ENCODE measurements around the gene ATP2B2.

ATP2B2 gene

DNA sequence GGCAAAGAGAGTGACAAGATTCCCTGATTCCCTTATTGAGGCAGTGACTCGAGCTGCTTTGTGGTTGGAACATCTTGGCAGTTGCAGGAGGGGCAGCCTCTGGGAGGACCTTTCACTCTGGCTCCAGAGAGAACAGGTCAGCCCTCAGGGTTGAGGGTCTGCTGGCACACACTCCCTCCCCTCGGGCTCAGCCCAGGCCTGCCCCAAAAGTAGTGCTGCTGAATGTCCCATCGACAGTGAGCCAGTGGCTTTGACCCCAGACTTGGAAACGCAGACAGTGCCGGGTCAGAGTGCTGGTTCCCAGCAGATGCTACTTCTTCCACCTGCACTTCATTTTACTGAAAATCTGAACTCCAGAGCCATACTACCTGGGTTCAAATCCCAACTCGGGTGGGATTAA is 25.6 kb upstream of the ATP2B2 start:
- no peaks in the 10 kb centered on the region for H3K9me3 ChIP-seq (ENCODE audit: insufficient read depth, low read length, severe bottlenecking)
- no peak for ATAC-seq (ENCODE audit: insufficient read depth, low read depth)
- no peak overlapping the region for H2AFZ ChIP-seq (ENCODE audit: low read depth, low read length)
- H4K20me1 ChIP-seq (ENCODE audit: insufficient read depth, low read length), result no peaks in the 10 kb centered on the region
- H3K4me3 ChIP-seq (ENCODE audit: low read depth in 1 of 2, low read length in 2 of 2), result no peak overlapping the region
- H3K79me2 ChIP-seq (ENCODE audit: insufficient read depth, low read length), result no peaks in the 10 kb centered on the region
- DNase-seq, result no peak
- TF ChIP-seq, protein P1, sequence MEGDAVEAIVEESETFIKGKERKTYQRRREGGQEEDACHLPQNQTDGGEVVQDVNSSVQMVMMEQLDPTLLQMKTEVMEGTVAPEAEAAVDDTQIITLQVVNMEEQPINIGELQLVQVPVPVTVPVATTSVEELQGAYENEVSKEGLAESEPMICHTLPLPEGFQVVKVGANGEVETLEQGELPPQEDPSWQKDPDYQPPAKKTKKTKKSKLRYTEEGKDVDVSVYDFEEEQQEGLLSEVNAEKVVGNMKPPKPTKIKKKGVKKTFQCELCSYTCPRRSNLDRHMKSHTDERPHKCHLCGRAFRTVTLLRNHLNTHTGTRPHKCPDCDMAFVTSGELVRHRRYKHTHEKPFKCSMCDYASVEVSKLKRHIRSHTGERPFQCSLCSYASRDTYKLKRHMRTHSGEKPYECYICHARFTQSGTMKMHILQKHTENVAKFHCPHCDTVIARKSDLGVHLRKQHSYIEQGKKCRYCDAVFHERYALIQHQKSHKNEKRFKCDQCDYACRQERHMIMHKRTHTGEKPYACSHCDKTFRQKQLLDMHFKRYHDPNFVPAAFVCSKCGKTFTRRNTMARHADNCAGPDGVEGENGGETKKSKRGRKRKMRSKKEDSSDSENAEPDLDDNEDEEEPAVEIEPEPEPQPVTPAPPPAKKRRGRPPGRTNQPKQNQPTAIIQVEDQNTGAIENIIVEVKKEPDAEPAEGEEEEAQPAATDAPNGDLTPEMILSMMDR (IDR thresholded peaks at IDR 0.05; ENCODE audit: borderline replicate concordance, extremely low read depth, low read length, poor library complexity, severe bottlenecking), result no peak
- no peak for TF ChIP-seq EZH2 (IDR thresholded peaks at IDR 0.05; ENCODE audit: borderline replicate concordance, low read depth, low read length, severe bottlenecking)
- no peak overlapping the region for H3K27ac ChIP-seq (ENCODE audit: low read length)
- H3K27me3 ChIP-seq (ENCODE audit: insufficient read depth, low read length, poor library complexity), result no peaks in the 10 kb centered on the region
- no peak overlapping the region for H3K9ac ChIP-seq (ENCODE audit: low read depth, low read length)
- no peaks in the 10 kb centered on the region for H3K4me1 ChIP-seq (ENCODE audit: insufficient read depth, low read length)
- H3K4me2 ChIP-seq (ENCODE audit: insufficient read depth, low read length), result no peak overlapping the region
- H3K36me3 ChIP-seq (ENCODE audit: insufficient read depth, low read length), result no peaks in the 10 kb centered on the region

DNA sequence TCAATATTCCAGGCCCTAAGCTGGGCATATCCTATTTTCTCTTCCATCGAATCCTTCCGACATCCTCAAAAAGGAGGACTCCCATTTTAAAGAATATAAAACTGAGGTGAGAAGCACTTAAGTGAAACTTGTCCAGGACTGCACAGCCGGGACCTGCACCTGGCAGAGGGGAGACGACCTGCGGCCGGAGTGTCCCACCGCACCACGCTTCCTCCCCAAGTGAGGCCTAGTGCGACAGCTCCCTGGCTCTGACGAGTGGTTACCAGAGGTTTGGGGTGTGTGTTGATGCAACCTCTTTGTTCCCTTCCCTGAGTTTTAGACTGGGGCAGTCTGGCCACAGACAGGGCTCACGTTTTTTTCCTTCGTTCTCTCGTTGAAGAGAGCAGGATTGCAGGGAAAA is 24.9 kb upstream of the ATP2B2 start:
- Histone ChIP-seq H3K27ac (ENCODE audit: low read length) (no peak overlapping the region), H3K4me1 (ENCODE audit: insufficient read depth, low read length) (no peaks in the 10 kb centered on the region), H3K4me3 (ENCODE audit: low read depth in 1 of 2, low read length in 2 of 2) (no peak overlapping the region), H4K20me1 (ENCODE audit: insufficient read depth, low read length) (no peaks in the 10 kb centered on the region), H3K9ac (ENCODE audit: low read depth, low read length) (no peak overlapping the region), H3K9me3 (ENCODE audit: insufficient read depth, low read length, severe bottlenecking) (no peaks in the 10 kb centered on the region), H2AFZ (ENCODE audit: low read depth, low read length) (no peak overlapping the region), H3K27me3 (ENCODE audit: insufficient read depth, low read length, poor library complexity) (no peaks in the 10 kb centered on the region), H3K79me2 (ENCODE audit: insufficient read depth, low read length) (no peaks in the 10 kb centered on the region), H3K4me2 (ENCODE audit: insufficient read depth, low read length) (no peak overlapping the region), H3K36me3 (ENCODE audit: insufficient read depth, low read length) (no peaks in the 10 kb centered on the region)
- DNase-seq (no peak), ATAC-seq (ENCODE audit: insufficient read depth, low read depth) (no peak)
- TF ChIP-seq EZH2 (IDR thresholded peaks at IDR 0.05; ENCODE audit: borderline replicate concordance, low read depth, low read length, severe bottlenecking), result no peak
- TF ChIP-seq, protein P1 (IDR thresholded peaks at IDR 0.05; ENCODE audit: borderline replicate concordance, extremely low read depth, low read length, poor library complexity, severe bottlenecking), result no peak

DNA sequence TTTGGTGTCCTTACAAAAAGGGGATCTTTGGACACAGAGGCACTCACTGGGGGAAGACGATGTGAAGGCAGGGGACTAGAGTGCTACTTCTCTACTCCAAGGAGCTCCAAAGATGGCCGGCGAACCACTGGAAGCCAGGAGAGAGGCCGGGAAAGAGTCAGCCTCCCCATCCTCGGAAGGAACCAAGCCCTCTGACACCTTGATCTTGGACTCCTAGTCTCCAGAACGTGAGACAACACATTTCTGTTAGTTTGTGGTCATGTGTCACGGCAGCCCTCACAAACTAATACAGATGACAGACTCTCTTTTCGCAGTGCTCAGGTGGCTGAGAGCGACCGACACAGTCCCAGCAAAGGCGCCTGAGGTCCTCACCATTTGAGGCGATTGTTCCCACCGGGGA is 24.4 kb upstream of the ATP2B2 start:
- Histone ChIP-seq H3K4me3 (ENCODE audit: low read depth in 1 of 2, low read length in 2 of 2) (no peak overlapping the region), H3K9ac (ENCODE audit: low read depth, low read length) (no peak overlapping the region), H3K4me2 (ENCODE audit: insufficient read depth, low read length) (no peak overlapping the region), H3K79me2 (ENCODE audit: insufficient read depth, low read length) (no peaks in the 10 kb centered on the region), H3K9me3 (ENCODE audit: insufficient read depth, low read length, severe bottlenecking) (no peaks in the 10 kb centered on the region), H3K36me3 (ENCODE audit: insufficient read depth, low read length) (no peaks in the 10 kb centered on the region), H2AFZ (ENCODE audit: low read depth, low read length) (no peak overlapping the region), H3K27ac (ENCODE audit: low read length) (no peak overlapping the region), H3K27me3 (ENCODE audit: insufficient read depth, low read length, poor library complexity) (no peaks in the 10 kb centered on the region), H3K4me1 (ENCODE audit: insufficient read depth, low read length) (no peaks in the 10 kb centered on the region), H4K20me1 (ENCODE audit: insufficient read depth, low read length) (no peaks in the 10 kb centered on the region; the same call in 1 of the 2 replicates)
- no peak for DNase-seq
- ATAC-seq (ENCODE audit: insufficient read depth, low read depth), result no peak
- TF ChIP-seq, protein P1 (IDR thresholded peaks at IDR 0.05; ENCODE audit: borderline replicate concordance, extremely low read depth, low read length, poor library complexity, severe bottlenecking), result no peak
- no peak for TF ChIP-seq EZH2 (IDR thresholded peaks at IDR 0.05; ENCODE audit: borderline replicate concordance, low read depth, low read length, severe bottlenecking)

DNA sequence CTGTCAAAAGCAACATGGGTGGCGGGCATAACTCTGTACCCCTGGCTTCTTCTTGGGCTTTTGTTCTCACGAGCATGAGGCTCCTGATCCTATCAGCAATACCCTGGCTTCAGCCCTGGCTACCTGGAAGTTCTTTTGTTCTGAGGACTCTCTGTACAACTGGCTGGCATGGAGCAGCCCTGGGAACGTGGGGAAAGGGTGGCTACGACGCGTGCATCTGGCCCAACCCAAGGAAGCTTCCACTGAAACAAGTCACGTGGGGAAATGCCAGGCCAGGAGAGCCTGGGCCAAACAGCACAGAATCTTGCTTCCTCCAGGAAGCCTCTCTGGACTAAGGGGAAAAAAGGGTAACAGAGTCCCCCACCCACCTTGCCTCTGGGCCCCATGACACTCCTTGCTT is 22.7 kb upstream of the ATP2B2 start:
- ATAC-seq (ENCODE audit: insufficient read depth, low read depth) (no peak), DNase-seq (no peak)
- Histone ChIP-seq H3K9me3 (ENCODE audit: insufficient read depth, low read length, severe bottlenecking) (no peaks in the 10 kb centered on the region), H3K27ac (ENCODE audit: low read length) (no peak overlapping the region), H3K4me3 (ENCODE audit: low read depth in 1 of 2, low read length in 2 of 2) (no peak overlapping the region), H3K9ac (ENCODE audit: low read depth, low read length) (no peak overlapping the region), H3K79me2 (ENCODE audit: insufficient read depth, low read length) (no peaks in the 10 kb centered on the region), H2AFZ (ENCODE audit: low read depth, low read length) (no peak overlapping the region), H3K4me2 (ENCODE audit: insufficient read depth, low read length) (no peak overlapping the region), H3K27me3 (ENCODE audit: insufficient read depth, low read length, poor library complexity) (no peaks in the 10 kb centered on the region), H3K4me1 (ENCODE audit: insufficient read depth, low read length) (no peaks in the 10 kb centered on the region), H4K20me1 (ENCODE audit: insufficient read depth, low read length) (no peaks in the 10 kb centered on the region; the same call in 1 of the 2 replicates), H3K36me3 (ENCODE audit: insufficient read depth, low read length) (no peaks in the 10 kb centered on the region)
- TF ChIP-seq, protein P1 (IDR thresholded peaks at IDR 0.05; ENCODE audit: borderline replicate concordance, extremely low read depth, low read length, poor library complexity, severe bottlenecking), result no peak
- no peak for TF ChIP-seq EZH2 (IDR thresholded peaks at IDR 0.05; ENCODE audit: borderline replicate concordance, low read depth, low read length, severe bottlenecking)
